ENCODE data around the gene ZBTB24. TPM values are rescaled to one million over a fixed set of nuclear protein-coding genes. Genes with fewer than 3 reads are reported as not detected.
A peak's percentile ranks its signal among the peaks of the same experiment; 100 is the strongest.

The ZBTB24 gene
- total RNA-seq, 4 donors from 2014 or later = 12.8 to 13.3 (median 12.9) TPM

DNA sequence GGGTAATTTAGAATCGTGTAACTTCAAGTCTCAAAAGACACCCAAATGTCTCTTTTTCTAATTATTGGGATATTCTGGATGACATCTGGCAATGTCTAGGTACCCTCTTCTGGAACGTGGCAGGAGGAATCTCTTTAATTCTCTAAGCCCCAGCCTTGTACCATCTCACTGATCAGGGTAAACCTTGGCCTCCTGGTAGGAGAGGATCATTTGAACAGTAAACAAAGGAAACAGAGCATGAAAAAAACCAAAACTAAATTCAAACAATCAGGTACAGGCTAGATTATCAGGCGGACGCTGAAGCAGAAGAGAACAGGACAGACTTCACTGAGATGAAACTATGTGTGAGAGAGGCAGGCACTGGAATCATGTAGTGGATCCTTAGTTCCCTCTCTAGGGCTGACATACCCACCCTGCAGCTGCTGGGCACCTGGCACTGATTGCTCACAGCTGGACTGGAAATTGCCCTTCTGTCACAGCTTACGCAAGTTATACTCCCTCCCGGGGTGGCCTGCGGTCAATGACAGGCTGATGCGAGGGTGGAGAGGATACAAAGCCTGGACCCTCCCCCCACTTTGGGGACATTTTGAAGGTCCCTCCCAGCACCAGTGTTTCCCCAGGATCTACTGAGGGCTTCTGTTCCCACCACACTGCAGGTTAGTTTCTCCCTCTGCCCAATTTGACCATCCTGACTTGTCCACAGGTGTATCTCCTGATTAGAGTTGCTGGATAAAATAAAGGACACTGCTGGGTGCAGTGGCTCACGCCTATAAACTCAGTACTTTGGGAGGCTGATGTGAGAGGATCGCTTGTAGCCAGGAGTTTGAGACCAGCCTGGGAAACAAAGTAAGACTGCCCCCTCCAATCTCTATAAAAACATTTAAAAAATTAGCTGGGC, 20.6 kb upstream of the ZBTB24 start:
- Histone ChIP-seq H3K27me3 (no peaks in the 10 kb centered on the region), H3K36me3 (no peaks in the 10 kb centered on the region), H3K4me1 (peaks cover 19 to 40% of the 10 kb centered on the region in 2 donors), H3K4me3 (replicated peaks in 1 of 3) (no peak overlapping the region), H3K9me3 (no peaks in the 10 kb centered on the region), H3K27ac (no peak overlapping the region)
- DNase-seq = no peak
- no peak for TF ChIP-seq POLR2A (IDR thresholded peaks at IDR 0.05)
- TF ChIP-seq, protein P1, sequence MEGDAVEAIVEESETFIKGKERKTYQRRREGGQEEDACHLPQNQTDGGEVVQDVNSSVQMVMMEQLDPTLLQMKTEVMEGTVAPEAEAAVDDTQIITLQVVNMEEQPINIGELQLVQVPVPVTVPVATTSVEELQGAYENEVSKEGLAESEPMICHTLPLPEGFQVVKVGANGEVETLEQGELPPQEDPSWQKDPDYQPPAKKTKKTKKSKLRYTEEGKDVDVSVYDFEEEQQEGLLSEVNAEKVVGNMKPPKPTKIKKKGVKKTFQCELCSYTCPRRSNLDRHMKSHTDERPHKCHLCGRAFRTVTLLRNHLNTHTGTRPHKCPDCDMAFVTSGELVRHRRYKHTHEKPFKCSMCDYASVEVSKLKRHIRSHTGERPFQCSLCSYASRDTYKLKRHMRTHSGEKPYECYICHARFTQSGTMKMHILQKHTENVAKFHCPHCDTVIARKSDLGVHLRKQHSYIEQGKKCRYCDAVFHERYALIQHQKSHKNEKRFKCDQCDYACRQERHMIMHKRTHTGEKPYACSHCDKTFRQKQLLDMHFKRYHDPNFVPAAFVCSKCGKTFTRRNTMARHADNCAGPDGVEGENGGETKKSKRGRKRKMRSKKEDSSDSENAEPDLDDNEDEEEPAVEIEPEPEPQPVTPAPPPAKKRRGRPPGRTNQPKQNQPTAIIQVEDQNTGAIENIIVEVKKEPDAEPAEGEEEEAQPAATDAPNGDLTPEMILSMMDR (IDR thresholded peaks at IDR 0.05) = no peak
- intact Hi-C loops (cut with DNase I) = no loop called here
- WGBS, 2 donors = 77 to 81% methylated on average over 10 of the region's 10 CpGs

DNA sequence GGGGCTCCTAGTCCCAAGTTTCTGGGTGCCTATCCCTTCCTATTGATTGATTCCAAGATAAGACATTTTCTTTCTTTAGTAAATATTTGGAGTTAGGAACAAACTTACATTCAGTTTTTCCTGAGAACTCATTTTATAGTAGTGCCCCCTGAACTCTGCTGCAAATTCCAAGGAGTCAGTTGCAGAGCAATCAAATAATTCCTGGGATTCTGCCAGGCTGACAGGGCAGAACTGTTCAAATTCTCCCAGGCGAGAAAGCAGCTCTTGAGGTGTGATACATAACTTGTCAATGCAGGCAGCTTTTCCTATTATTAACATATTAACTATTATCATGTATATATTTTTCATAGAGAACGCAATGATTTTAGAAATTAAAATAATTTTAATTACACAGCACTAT, 15.9 kb upstream of the ZBTB24 start:
- Histone ChIP-seq H3K9me3 (no peaks in the 10 kb centered on the region), H3K4me1 (peaks cover 4 to 13% of the 10 kb centered on the region in 2 donors), H3K27ac (no peak overlapping the region), H3K4me3 (replicated peaks in 1 of 3) (no peak overlapping the region), H3K27me3 (no peaks in the 10 kb centered on the region), H3K36me3 (no peaks in the 10 kb centered on the region)
- 60 to 66% methylated on average over 2 of the region's 2 CpGs for WGBS, 2 donors
- peak in 1 of 2 donors; percentile 43 for DNase-seq
- intact Hi-C loops (cut with DNase I) = no loop called here
- TF ChIP-seq, protein P1 (IDR thresholded peaks at IDR 0.05) = no peak
- TF ChIP-seq POLR2A (IDR thresholded peaks at IDR 0.05) = no peak

DNA sequence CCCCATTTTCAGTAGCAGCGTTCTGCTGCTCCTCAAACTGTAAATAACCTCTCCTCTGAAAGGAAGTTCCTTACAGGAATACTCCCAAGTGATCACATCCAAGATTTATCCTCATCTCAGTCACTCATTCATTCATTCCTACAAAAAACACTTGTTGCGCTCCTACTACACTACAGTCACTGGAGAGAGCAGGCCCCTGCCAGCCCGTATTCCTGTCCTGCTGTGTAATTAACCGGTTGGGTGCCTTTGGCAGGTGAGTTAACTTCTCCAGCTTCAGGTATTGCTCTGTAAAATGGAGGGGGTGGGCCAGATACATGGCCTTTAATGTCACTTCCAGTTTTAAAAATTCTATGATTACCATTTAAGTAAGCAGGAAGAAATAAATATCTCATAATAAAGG, 15.0 kb upstream of the ZBTB24 start:
- 70 to 80% methylated on average over 4 of the region's 4 CpGs for WGBS, 2 donors
- TF ChIP-seq, protein P1 (IDR thresholded peaks at IDR 0.05) = no peak
- TF ChIP-seq POLR2A (IDR thresholded peaks at IDR 0.05) = no peak
- Histone ChIP-seq H3K4me1 (peaks cover 4 to 5% of the 10 kb centered on the region in 2 donors), H3K27me3 (no peaks in the 10 kb centered on the region), H3K9me3 (no peaks in the 10 kb centered on the region), H3K4me3 (replicated peaks in 1 of 3) (no peak overlapping the region), H3K27ac (no peak overlapping the region), H3K36me3 (no peaks in the 10 kb centered on the region)
- DNase-seq = no peak
- intact Hi-C loops (cut with DNase I) = no loop called here

DNA sequence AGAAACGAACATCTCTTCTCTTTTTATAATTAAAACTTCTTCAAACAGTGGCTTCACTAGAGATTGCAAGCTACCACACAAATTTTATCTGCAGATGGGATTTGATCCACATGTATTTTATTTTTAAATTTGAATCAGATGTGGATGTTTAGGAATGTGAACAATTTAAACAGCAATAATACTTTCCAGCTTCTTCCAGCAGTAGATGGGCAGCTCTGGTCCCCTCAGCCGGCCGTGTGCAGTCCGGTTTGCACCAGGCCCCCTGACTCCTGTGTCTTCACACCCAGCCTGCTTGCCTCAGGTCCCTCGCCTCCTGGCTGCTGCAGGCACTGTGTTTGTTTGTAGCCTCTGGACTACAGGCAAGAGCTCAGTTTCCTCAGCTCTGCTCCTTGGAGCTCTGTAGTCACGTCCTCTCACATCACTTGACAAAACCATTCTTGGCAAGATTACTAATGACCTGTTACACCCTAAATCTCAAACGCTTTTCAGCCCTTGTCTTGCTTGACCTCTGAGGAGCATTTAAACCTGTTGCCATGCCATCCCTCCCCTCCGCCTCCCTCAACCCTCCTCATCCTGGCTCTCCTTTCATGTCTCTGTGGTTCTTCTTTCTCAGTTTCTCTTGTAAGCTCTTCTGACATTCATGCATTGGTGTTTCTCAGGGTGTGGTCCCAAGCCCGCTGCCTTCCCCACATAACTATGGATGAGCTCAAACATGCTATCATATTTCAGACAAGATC, 13.2 kb upstream of the ZBTB24 start:
- 86 to 89% methylated on average over 9 of the region's 9 CpGs for WGBS, 2 donors
- H3K27me3 ChIP-seq = no peaks in the 10 kb centered on the region
- no peak for DNase-seq
- H3K36me3 ChIP-seq = no peaks in the 10 kb centered on the region
- H3K9me3 ChIP-seq = no peaks in the 10 kb centered on the region
- TF ChIP-seq, protein P1 (IDR thresholded peaks at IDR 0.05) = no peak
- no peak for TF ChIP-seq POLR2A (IDR thresholded peaks at IDR 0.05)
- peaks cover 4 to 5% of the 10 kb centered on the region in 2 donors for H3K4me1 ChIP-seq
- H3K27ac ChIP-seq = no peak overlapping the region
- H3K4me3 ChIP-seq (replicated peaks in 1 of 3) = no peak overlapping the region
- intact Hi-C loops (cut with DNase I) = no loop called here

DNA sequence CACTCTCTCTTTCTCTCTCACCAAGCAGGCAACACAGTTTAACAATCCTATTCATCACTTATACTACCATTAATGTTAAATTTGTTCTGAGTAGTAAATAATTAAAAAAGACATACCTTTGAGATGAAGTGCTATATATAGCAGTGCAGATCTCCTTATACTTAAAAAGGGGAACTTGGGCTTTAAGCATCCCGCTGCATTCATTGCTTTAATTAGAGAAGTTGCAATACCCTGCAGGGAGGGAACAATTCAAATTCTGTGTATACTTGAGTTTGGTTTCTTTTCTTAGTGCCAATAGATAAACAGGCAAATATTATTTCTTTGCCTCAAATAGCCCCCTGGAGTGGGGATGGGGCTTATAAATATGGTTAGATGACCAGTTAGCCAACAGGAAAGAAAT, 10.8 kb upstream of the ZBTB24 start:
- TF ChIP-seq POLR2A (IDR thresholded peaks at IDR 0.05) = no peak
- TF ChIP-seq, protein P1 (IDR thresholded peaks at IDR 0.05) = no peak
- DNase-seq = no peak
- WGBS, 2 donors = 95 to 100% methylated on average over 1 of the region's 1 CpG
- H3K9me3 ChIP-seq = no peaks in the 10 kb centered on the region
- intact Hi-C loops (cut with DNase I) = no loop called here
- H3K4me1 ChIP-seq = peaks cover 3% of the 10 kb centered on the region in 2 donors
- H3K27ac ChIP-seq = no peak overlapping the region
- H3K4me3 ChIP-seq (replicated peaks in 1 of 3) = no peak overlapping the region
- H3K27me3 ChIP-seq = no peaks in the 10 kb centered on the region
- H3K36me3 ChIP-seq = no peaks in the 10 kb centered on the region

Data from thyroid gland (tissue), 4 donors.